HepG2 (cell line): ENCODE measurements around the gene PGS1. TPM values are rescaled to one million over a fixed set of nuclear protein-coding genes. Genes with fewer than 3 reads are reported as not detected.

Experiments used
- AKNA ChIP-seq: sonication (generic); formaldehyde crosslinking; IDR thresholded peaks from 2 replicates; pipeline ENCODE4 v1.4.0; 2020; ENCODE audit warnings: missing genetic modification reagents, borderline replicate concordance
- ARNTL ChIP-seq: sonication (generic); formaldehyde crosslinking; IDR thresholded peaks from 2 replicates; pipeline ENCODE4 v1.4.0; 2020; ENCODE audit warnings: mild to moderate bottlenecking, missing genetic modification reagents
- ATM ChIP-seq: fragments of 450-650 bp; IDR thresholded peaks from 2 replicates; pipeline ENCODE4 v1.7.1; 2017; ENCODE audit warnings: mild to moderate bottlenecking, borderline replicate concordance
- CBX5 ChIP-seq: sonication (generic); formaldehyde crosslinking; IDR thresholded peaks from 2 replicates; pipeline ENCODE4 v1.4.0; 2020; ENCODE audit warnings: missing genetic modification reagents, borderline replicate concordance
- HMG20A ChIP-seq: IDR thresholded peaks from 2 replicates; pipeline ENCODE4 v1.6.1; 2016; ENCODE audit warnings: borderline replicate concordance
- HNF4G ChIP-seq, 2 experiments: sonication (generic) in 1 of 2; formaldehyde crosslinking in 1 of 2; IDR thresholded peaks; 2 replicates each; pipeline versions ENCODE4 v1.4.0 to v1.6.1; 2011 to 2020; ENCODE audit warnings: borderline replicate concordance in 2 of 2, low read depth in 2 of 2, mild to moderate bottlenecking in 2 of 2, low read length in 1 of 2, missing genetic modification reagents in 1 of 2, moderate library complexity in 1 of 2
- JDP2 ChIP-seq: sonication (generic); formaldehyde crosslinking; IDR thresholded peaks from 2 replicates; pipeline ENCODE4 v1.8.1; 2022; ENCODE audit warnings: missing genetic modification reagents, borderline replicate concordance
- NFE2 ChIP-seq: sonication (generic); formaldehyde crosslinking; IDR thresholded peaks from 2 replicates; pipeline ENCODE4 v1.4.0; 2020; ENCODE audit warnings: missing genetic modification reagents
- PAF1 ChIP-seq: IDR thresholded peaks from 2 replicates; pipeline ENCODE4 v1.6.1; 2016; ENCODE audit warnings: missing genetic modification reagents, missing compliant biosample characterization
- PRDM15 ChIP-seq: sonication (generic); formaldehyde crosslinking; IDR thresholded peaks from 2 replicates; pipeline ENCODE4 v1.4.0; 2020; ENCODE audit warnings: missing genetic modification reagents
- SMARCC2 ChIP-seq: fragments of 450-650 bp; IDR thresholded peaks from 2 replicates; pipeline ENCODE4 v1.6.1; 2017; ENCODE audit warnings: antibody characterized with exemption, mild to moderate bottlenecking
- THYN1 ChIP-seq: sonication (generic); formaldehyde crosslinking; IDR thresholded peaks from 2 replicates; pipeline ENCODE4 v1.8.1; 2023; ENCODE audit warnings: low read depth, mild to moderate bottlenecking, moderate library complexity, missing genetic modification reagents, borderline replicate concordance
- ZFX ChIP-seq: sonication (generic); formaldehyde crosslinking; IDR thresholded peaks from 2 replicates; pipeline ENCODE4 v1.4.0; 2020; ENCODE audit warnings: mild to moderate bottlenecking, low read depth, missing genetic modification reagents, moderate library complexity
- ZFY ChIP-seq: sonication (generic); formaldehyde crosslinking; IDR thresholded peaks from 2 replicates; pipeline ENCODE4 v1.4.0; 2020; ENCODE audit warnings: missing genetic modification reagents
- ZNF224 ChIP-seq: sonication (generic); formaldehyde crosslinking; IDR thresholded peaks from 2 replicates; pipeline ENCODE4 v1.5.0; 2020; ENCODE audit warnings: mild to moderate bottlenecking, missing genetic modification reagents
- ZNF275 ChIP-seq: sonication (generic); formaldehyde crosslinking; IDR thresholded peaks from 2 replicates; pipeline ENCODE4 v1.8.0; 2022; ENCODE audit warnings: missing genetic modification reagents, mild to moderate bottlenecking, inconsistent platforms, borderline replicate concordance
- ZNF354B ChIP-seq: sonication (generic); formaldehyde crosslinking; IDR thresholded peaks from 2 replicates; pipeline ENCODE4 v1.8.0; 2022; ENCODE audit warnings: mild to moderate bottlenecking, missing genetic modification reagents
- ZNF562 ChIP-seq: sonication (generic); formaldehyde crosslinking; IDR thresholded peaks from 2 replicates; pipeline ENCODE4 v1.8.0; 2022; ENCODE audit warnings: missing genetic modification reagents, borderline replicate concordance
- ZNF879 ChIP-seq: sonication (generic); formaldehyde crosslinking; IDR thresholded peaks from 2 replicates; pipeline ENCODE4 v1.8.1; 2023; ENCODE audit warnings: missing genetic modification reagents
- polyA plus RNA-seq, 8 experiments: library from polyadenylated mRNA; depleted of rRNA in 3 of 8; stranded (reverse) in 7 of 8; unstranded in 1 of 8; fragments of >200 nt; fragmentation: Illumina TruSeq in 4 of 8; extraction: Trizol in 4 of 8; gene quantifications; 2 replicates each; pipeline versions ENCODE4 v1.2.1 to v1.2.3, GENCODE V29; 2011 to 2016; ENCODE audit warnings: low read depth in 4 of 8, missing spikeins in 1 of 8, mixed read lengths in 1 of 8; ENCODE audit not compliant: insufficient read depth in 1 of 8
- total RNA-seq, 5 experiments: library from RNA; depleted of rRNA; stranded (reverse); fragments of >200 nt; fragmentation: Illumina TruSeq; extraction: Trizol; gene quantifications; 2 replicates each; pipeline ENCODE4 v1.2.3, GENCODE V29; 2016; ENCODE audit warnings: low read depth in 1 of 5

The PGS1 gene
- total and polyA plus RNA-seq, 2 of the 13 experiments (the other 11 are each of a cell fraction or from before 2014, with no cell fraction given): 25.9 to 31.5 TPM

- 0 out of 2 replicates have a peak, but pooled peaks have one; percentile 71 for TF ChIP-seq THYN1 (CRISPR knock-in tag)
- no peak; the same call in 1 of the 2 replicates for TF ChIP-seq JDP2 (CRISPR knock-in tag)
- peak; percentile 96 for TF ChIP-seq ZFY
- peak; percentile 85 for TF ChIP-seq ARNTL
- peak; percentile 37; the same call in 1 of the 2 replicates for TF ChIP-seq ZNF275
- no peak for TF ChIP-seq SMARCC2
- peak; percentile 91; the same call in 1 of the 2 replicates for TF ChIP-seq CBX5 (CRISPR knock-in tag)
- TF ChIP-seq AKNA (CRISPR knock-in tag): no peak
- TF ChIP-seq HNF4G (IDR thresholded peaks at IDR 0.05; ENCODE audit: borderline replicate concordance, low read depth, low read length): peak; percentile 36; the same call in 1 of the 2 replicates
- peak; percentile 79 for TF ChIP-seq HNF4G (CRISPR knock-in tag; IDR thresholded peaks at IDR 0.05; ENCODE audit: borderline replicate concordance, low read depth)
- no peak for TF ChIP-seq PAF1
- TF ChIP-seq ZFX (CRISPR knock-in tag): peak; percentile 92
- no peak for TF ChIP-seq HMG20A (CRISPR knock-in tag)
- no peak for TF ChIP-seq PRDM15
- peak; percentile 1; the same call in 1 of the 2 replicates for TF ChIP-seq ZNF879 (CRISPR knock-in tag)
- TF ChIP-seq ATM: no peak
- TF ChIP-seq ZNF224 (CRISPR knock-in tag): no peak
- TF ChIP-seq NFE2: no peak
- TF ChIP-seq ZNF354B (CRISPR knock-in tag): 0 out of 2 replicates have a peak, but pooled peaks have one; percentile 81
- TF ChIP-seq ZNF562: peak; percentile 53; the same call in 1 of the 2 replicates
Measured at GRCh38 chr17:78378225-78379130, at the start of gene PGS1 (continued).
